Testis (tissue), 3 donors: ENCODE measurements around the gene VPS72. TPM values are rescaled to one million over a fixed set of nuclear protein-coding genes. Genes with fewer than 3 reads are reported as not detected.
"Not testable (repeated sequence)": the region's sequence is repeated elsewhere in the genome, so short reads cannot be mapped to it uniquely, and the experiment has no call there.

Experiments used
- DNase-seq: peaks from one replicate; pipeline ENCODE4 v3.0.0-alpha.2; 2019
- H3K27ac ChIP-seq, 2 donors: fragments of 200-600 bp; sonication (generic); one replicate each; pipeline ENCODE4 v1.5.1; 2019
- H3K27me3 ChIP-seq: fragments of 200-600 bp; sonication (generic); one replicate; pipeline ENCODE4 v1.5.1; 2019
- H3K36me3 ChIP-seq: fragments of 200-600 bp; sonication (generic); one replicate; pipeline ENCODE4 v1.5.1; 2017; ENCODE audit warnings: low read depth; ENCODE audit errors: missing control alignments
- H3K4me1 ChIP-seq: fragments of 200-600 bp; sonication (generic); one replicate; pipeline ENCODE4 v1.5.1; 2019
- H3K4me3 ChIP-seq, 2 donors: fragments of 200-600 bp; sonication (generic); one replicate each; pipeline ENCODE4 v1.5.1; 2017 to 2019
- H3K9me3 ChIP-seq: fragments of 200-600 bp; sonication (generic); one replicate; pipeline ENCODE4 v1.5.1; 2017
- CTCF ChIP-seq, 3 experiments: fragments of 450-650 bp in 2 of 3; fragments of 200-600 bp in 1 of 3; sonication (generic) in 1 of 3; IDR thresholded peaks; one replicate each; pipeline ENCODE4 v1.5.1; 2016 to 2019; ENCODE audit warnings: antibody characterized with exemption in 3 of 3, mild to moderate bottlenecking in 2 of 3, moderate library complexity in 1 of 3
- POLR2A ChIP-seq: fragments of 450-650 bp; IDR thresholded peaks from one replicate; pipeline ENCODE4 v1.6.1; 2017; ENCODE audit warnings: antibody characterized with exemption, mild to moderate bottlenecking, moderate library complexity
- WGBS, 2 donors: methylation state at CpG; one replicate each; pipeline ENCODE4 v1.1.5; 2018; 5-methylcytosine and 5-hydroxymethylcytosine counted together
- intact Hi-C: fragments of 100-400 bp; cut with DNase I; formaldehyde crosslinking; loops from one replicate; pipeline ENCODE4 v1.15.1; 2023; ENCODE audit warnings: low total_unique reads
- polyA plus RNA-seq: library from polyadenylated mRNA; stranded (reverse); fragments of 350-450 nt; fragmentation: Illumina TruSeq; extraction: RNeasy Lipid Tissue Mini Kit (QIAGEN cat#74804); gene quantifications from one replicate; pipeline ENCODE4 v1.2.3, GENCODE V29; 2014; ENCODE audit warnings: low read depth, low replicate concordance; ENCODE audit not compliant: insufficient read depth
- total RNA-seq, 2 donors: library from RNA; depleted of rRNA; stranded (reverse); fragments of >200 nt; gene quantifications; one replicate each; pipeline ENCODE4 v1.2.3, GENCODE V29; 2016

Gene VPS72
- total and polyA plus RNA-seq, 3 donors from 2014 or later: 31.9 to 57.9 (median 42.7) TPM

GRCh38 chr1:151193856-151194255, 3.9 kb upstream of the VPS72 start:
- DNase-seq: no peak
- Histone ChIP-seq H3K4me3 (no peak overlapping the region), H3K27ac (no peak overlapping the region), H3K27me3 (no peaks in the 10 kb centered on the region), H3K4me1 (peaks cover 22% of the 10 kb centered on the region), H3K9me3 (no peaks in the 10 kb centered on the region), H3K36me3 (no peaks in the 10 kb centered on the region)
- 78 to 85% methylated on average over 1 of the region's 1 CpG for WGBS, 2 donors
- no peak for TF ChIP-seq POLR2A
- TF ChIP-seq CTCF (IDR thresholded peaks at IDR 0.05): no peak
- intact Hi-C loops: loop anchor here (5.0 kb wide), 1 partner anchor 153 kb away; the partner anchor contains the start of gene RFX5

GRCh38 chr1:151193304-151193703, 3.3 kb upstream of the VPS72 start:
- Histone ChIP-seq H3K36me3 (no peaks in the 10 kb centered on the region), H3K27me3 (no peaks in the 10 kb centered on the region), H3K4me3 (no peak overlapping the region), H3K4me1 (peaks cover 27% of the 10 kb centered on the region), H3K27ac (no peak overlapping the region), H3K9me3 (no peaks in the 10 kb centered on the region)
- WGBS, 2 donors: 74 to 76% methylated on average over 6 of the region's 6 CpGs
- no peak for DNase-seq
- TF ChIP-seq CTCF (IDR thresholded peaks at IDR 0.05): no peak
- no peak for TF ChIP-seq POLR2A
- intact Hi-C loops: loop anchor here (5.0 kb wide), 1 partner anchor 154 kb away; the partner anchor contains the start of gene RFX5

- 74 to 86% methylated on average over 7 of the region's 7 CpGs for WGBS, 2 donors
- intact Hi-C loops: loop anchor here (5.0 kb wide), 1 partner anchor 155 kb away; the partner anchor contains the start of gene RFX5
- no peak for DNase-seq
Measured at GRCh38 chr1:151192047-151192446, 2.0 kb upstream of the VPS72 start.

GRCh38 chr1:151188667-151189066, 1.3 kb downstream of the VPS72 start:
- DNase-seq, H3K9me3 ChIP-seq, H3K27me3 ChIP-seq, H3K36me3 ChIP-seq, H3K27ac ChIP-seq, intact Hi-C loops: not testable (repeated sequence)
- whole genome bisulfite sequencing, 2 donors: 49 to 60% methylated on average over 8 of the region's 8 CpGs
- Histone ChIP-seq H3K4me1 (peaks cover 17% of the 10 kb centered on the region), H3K4me3 (peak overlapping the region in 1 of 2 donors; percentile 91)

More at GRCh38 chr1:151192047-151192446, 2.0 kb upstream of the VPS72 start:
- Histone ChIP-seq H3K9me3 (no peaks in the 10 kb centered on the region), H3K27ac (no peak overlapping the region), H3K4me1 (peaks cover 25% of the 10 kb centered on the region), H3K27me3 (no peaks in the 10 kb centered on the region), H3K36me3 (no peaks in the 10 kb centered on the region), H3K4me3 (no peak overlapping the region)
- TF ChIP-seq POLR2A (no peak), CTCF (IDR thresholded peaks at IDR 0.05) (no peak)

GRCh38 chr1:151187205-151187604, 2.8 kb downstream of the VPS72 start:
- TF ChIP-seq POLR2A: no peak
- TF ChIP-seq CTCF (IDR thresholded peaks at IDR 0.05): no peak
- Histone ChIP-seq H3K4me3 (no peak overlapping the region), H3K9me3 (no peaks in the 10 kb centered on the region), H3K27me3 (no peaks in the 10 kb centered on the region), H3K4me1 (peaks cover 17% of the 10 kb centered on the region), H3K36me3 (no peaks in the 10 kb centered on the region), H3K27ac (no peak overlapping the region)
- no peak for DNase-seq
- intact Hi-C loops: no loop called here
- 86 to 90% methylated on average over 1 of the region's 1 CpG for WGBS, 2 donors
